Liver (tissue), 9 donors: ENCODE data around the gene ARL13B. TPM values are rescaled to one million over a fixed set of nuclear protein-coding genes. Genes with fewer than 3 reads are reported as not detected.

Source experiments
- DNase-seq: peaks from one replicate; pipeline ENCODE4 v3.0.0-alpha.2; 2017; ENCODE audit warnings: low spot score
- H3K27ac ChIP-seq, 2 donors: one replicate each; pipeline ENCODE4 v1.7.0; 2013; ENCODE audit warnings: inconsistent platforms in 2 of 2, low read length in 2 of 2, control low read depth in 1 of 2, low read depth in 1 of 2, mild to moderate bottlenecking in 1 of 2
- H3K27me3 ChIP-seq, 4 donors: one replicate each; pipeline versions ENCODE4 v1.6.1 to v1.7.0; 2013; ENCODE audit warnings: low read length in 3 of 4, inconsistent platforms in 1 of 4, mild to moderate bottlenecking in 1 of 4, moderate library complexity in 1 of 4; ENCODE audit not compliant: control insufficient read depth in 4 of 4, insufficient read depth in 4 of 4
- H3K36me3 ChIP-seq, 4 donors: one replicate each; pipeline versions ENCODE4 v1.6.1 to v1.7.0; 2013; ENCODE audit warnings: low read length in 3 of 4, mild to moderate bottlenecking in 3 of 4, low read depth in 1 of 4, moderate library complexity in 1 of 4; ENCODE audit not compliant: control insufficient read depth in 4 of 4, insufficient read depth in 3 of 4
- H3K4me1 ChIP-seq, 4 donors: one replicate each; pipeline versions ENCODE4 v1.6.1 to v1.7.0; 2013; ENCODE audit warnings: low read length in 3 of 4, mild to moderate bottlenecking in 3 of 4, moderate library complexity in 1 of 4; ENCODE audit not compliant: control insufficient read depth in 4 of 4, insufficient read depth in 4 of 4
- H3K4me3 ChIP-seq, 3 donors: one replicate each; pipeline versions ENCODE4 v1.6.1 to v1.7.0; 2013; ENCODE audit warnings: low read length in 3 of 3, control low read depth in 1 of 3, low read depth in 1 of 3, mild to moderate bottlenecking in 1 of 3
- H3K9ac ChIP-seq, 2 donors: one replicate each; pipeline ENCODE4 v1.7.0; 2013; ENCODE audit warnings: low read length in 2 of 2, mild to moderate bottlenecking in 2 of 2, moderate library complexity in 2 of 2, control low read depth in 1 of 2, low read depth in 1 of 2
- H3K9me3 ChIP-seq, 4 donors: one replicate each; pipeline versions ENCODE4 v1.6.1 to v1.7.0; 2013; ENCODE audit warnings: low read length in 3 of 4; ENCODE audit not compliant: control insufficient read depth in 4 of 4
- EGR1 ChIP-seq, 2 donors: IDR thresholded peaks; 2 replicates each; pipeline ENCODE4 v1.6.1; 2016 to 2018; ENCODE audit warnings: antibody characterized with exemption in 2 of 2, low read depth in 2 of 2
- FOXA1 ChIP-seq: IDR thresholded peaks from 2 replicates; pipeline ENCODE4 v1.6.1; 2016; ENCODE audit warnings: antibody characterized with exemption
- FOXA2 ChIP-seq: IDR thresholded peaks from 2 replicates; pipeline ENCODE4 v1.6.1; 2016; ENCODE audit warnings: antibody characterized with exemption
- GABPA ChIP-seq, 2 donors: IDR thresholded peaks in 1 of 2; conservative IDR thresholded peaks in 1 of 2; 2 replicates each; pipeline ENCODE4 v1.6.1; 2016; ENCODE audit warnings: antibody characterized with exemption in 2 of 2, mild to moderate bottlenecking in 1 of 2, moderate library complexity in 1 of 2
- HNF4A ChIP-seq, 2 donors: conservative IDR thresholded peaks; 2 replicates each; pipeline ENCODE4 v1.6.1; 2016; ENCODE audit warnings: antibody characterized with exemption in 2 of 2, mild to moderate bottlenecking in 2 of 2
- HNF4G ChIP-seq: IDR thresholded peaks from 2 replicates; pipeline ENCODE4 v1.6.1; 2016; ENCODE audit warnings: antibody characterized with exemption
- JUND ChIP-seq, 2 donors: IDR thresholded peaks; 2 replicates each; pipeline ENCODE4 v1.6.1; 2016; ENCODE audit warnings: antibody characterized with exemption in 2 of 2
- NR2F2 ChIP-seq: IDR thresholded peaks from 2 replicates; pipeline ENCODE4 v1.6.1; 2016; ENCODE audit warnings: antibody characterized with exemption
- RAD21 ChIP-seq, 2 donors: IDR thresholded peaks; 2 replicates each; pipeline ENCODE4 v1.6.1; 2016; ENCODE audit warnings: antibody characterized with exemption in 2 of 2, mild to moderate bottlenecking in 2 of 2
- RXRA ChIP-seq, 2 donors: IDR thresholded peaks; 2 replicates each; pipeline ENCODE4 v1.6.1; 2017 to 2018; ENCODE audit warnings: antibody characterized with exemption in 2 of 2, mild to moderate bottlenecking in 1 of 2
- SP1 ChIP-seq: IDR thresholded peaks from 2 replicates; pipeline ENCODE4 v1.6.1; 2018; ENCODE audit warnings: antibody characterized with exemption, mild to moderate bottlenecking
- TAF1 ChIP-seq: conservative IDR thresholded peaks from 2 replicates; pipeline ENCODE4 v1.6.1; 2016; ENCODE audit warnings: antibody characterized with exemption, mild to moderate bottlenecking
- YY1 ChIP-seq: IDR thresholded peaks from 2 replicates; pipeline ENCODE4 v1.6.1; 2016; ENCODE audit warnings: antibody characterized with exemption, mild to moderate bottlenecking
- WGBS: extraction: QIAGEN DNeasy Blood & Tissue Kit; methylation state at CpG from one replicate; pipeline ENCODE4 v1.1.7; 2013; 5-methylcytosine and 5-hydroxymethylcytosine counted together
- polyA plus RNA-seq, 2 donors: library from polyadenylated mRNA; stranded (reverse) in 1 of 2; unstranded in 1 of 2; fragments of 200-250 nt in 1 of 2; fragments of >200 nt in 1 of 2; fragmentation: Nextera tagmentation in 1 of 2; extraction: Ambion mirVana in 1 of 2; gene quantifications; one replicate each; pipeline versions ENCODE4 v1.2.1 to v1.2.3, GENCODE V29; 2013 to 2015
- total RNA-seq, 2 donors: library from RNA; depleted of rRNA; stranded (reverse); fragments of >200 nt; gene quantifications; one replicate each; pipeline ENCODE4 v1.2.3, GENCODE V29; 2014
- TF ChIP-seq, protein P1 (sequence below): IDR thresholded peaks from 2 replicates; pipeline ENCODE4 v1.6.1; 2016; ENCODE audit warnings: antibody characterized with exemption, mild to moderate bottlenecking
- TF ChIP-seq, protein P2 (sequence below): IDR thresholded peaks from 2 replicates; pipeline ENCODE4 v1.6.1; 2016; ENCODE audit warnings: antibody characterized with exemption
- TF ChIP-seq, protein P3 (sequence below): IDR thresholded peaks from 2 replicates; pipeline ENCODE4 v1.6.1; 2016; ENCODE audit warnings: antibody characterized with exemption
- TF ChIP-seq, protein P4 (sequence below): IDR thresholded peaks from 2 replicates; pipeline ENCODE4 v1.6.1; 2016; ENCODE audit warnings: antibody characterized with exemption
- TF ChIP-seq, protein P5 (sequence below): fragments of 150-350 bp; IDR thresholded peaks from 2 replicates; pipeline ENCODE4 v1.5.1; 2017; ENCODE audit warnings: improper control_type of control experiment, low read depth, low read length; ENCODE audit not compliant: missing input control
- donor health status: healthy.
- donor health status: healthy.
- donor health status: healthy.
- donor health status: healthy.
- donor health status: healthy.

Gene ARL13B
- total and polyA plus RNA-seq, 4 donors: 3.0 to 5.8 (median 3.5) TPM

DNA sequence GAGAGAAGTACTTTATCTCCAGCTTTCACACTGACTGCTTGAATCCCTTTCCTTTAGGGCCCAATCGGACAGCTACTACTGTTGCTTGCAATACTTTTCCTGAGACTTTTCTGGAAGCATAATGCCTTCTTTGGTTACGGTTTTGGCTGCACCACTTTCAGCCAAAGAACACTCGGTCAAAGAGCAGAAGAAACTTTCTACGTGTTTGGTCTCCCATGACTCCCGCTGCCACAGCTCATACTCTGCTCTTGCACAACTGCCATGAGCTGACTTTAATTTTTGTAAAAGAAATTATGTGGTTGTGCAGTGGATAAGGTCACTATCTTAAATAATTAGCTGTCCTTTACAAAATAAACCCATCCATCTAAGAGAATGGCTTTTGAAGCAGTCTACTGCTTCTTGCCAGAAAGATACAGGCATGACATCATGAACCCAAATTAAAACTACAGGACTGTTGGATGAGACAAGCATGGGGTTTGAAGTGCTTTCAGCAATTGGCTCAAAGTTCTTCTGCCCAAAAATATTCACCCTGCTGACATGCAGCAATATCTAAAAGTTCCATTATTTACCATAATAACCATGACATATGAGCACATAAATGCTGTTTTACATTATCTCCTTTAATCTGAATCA lies 48.2 kb upstream of the ARL13B start:
- TF ChIP-seq NR2F2 (peak; percentile 48), HNF4G (no peak), JUND (IDR thresholded peaks at IDR 0.05) (peak in 1 of 2 donors; percentile 55), YY1 (peak; percentile 39), TAF1 (no peak), RAD21 (IDR thresholded peaks at IDR 0.05) (peak; percentile 3 to 14), SP1 (peak; percentile 82), RXRA (IDR thresholded peaks at IDR 0.05) (peak; percentile 68 to 70), EGR1 (IDR thresholded peaks at IDR 0.05; ENCODE audit: low read depth in 2 of 2) (no peak), FOXA1 (no peak), FOXA2 (no peak), GABPA (IDR thresholded peaks at IDR 0.05 in 1 of 2, conservative IDR thresholded peaks at IDR 0.05 in 1 of 2) (no peak), HNF4A (conservative IDR thresholded peaks at IDR 0.05) (peak; percentile 58 to 72)
- TF ChIP-seq, protein P1, sequence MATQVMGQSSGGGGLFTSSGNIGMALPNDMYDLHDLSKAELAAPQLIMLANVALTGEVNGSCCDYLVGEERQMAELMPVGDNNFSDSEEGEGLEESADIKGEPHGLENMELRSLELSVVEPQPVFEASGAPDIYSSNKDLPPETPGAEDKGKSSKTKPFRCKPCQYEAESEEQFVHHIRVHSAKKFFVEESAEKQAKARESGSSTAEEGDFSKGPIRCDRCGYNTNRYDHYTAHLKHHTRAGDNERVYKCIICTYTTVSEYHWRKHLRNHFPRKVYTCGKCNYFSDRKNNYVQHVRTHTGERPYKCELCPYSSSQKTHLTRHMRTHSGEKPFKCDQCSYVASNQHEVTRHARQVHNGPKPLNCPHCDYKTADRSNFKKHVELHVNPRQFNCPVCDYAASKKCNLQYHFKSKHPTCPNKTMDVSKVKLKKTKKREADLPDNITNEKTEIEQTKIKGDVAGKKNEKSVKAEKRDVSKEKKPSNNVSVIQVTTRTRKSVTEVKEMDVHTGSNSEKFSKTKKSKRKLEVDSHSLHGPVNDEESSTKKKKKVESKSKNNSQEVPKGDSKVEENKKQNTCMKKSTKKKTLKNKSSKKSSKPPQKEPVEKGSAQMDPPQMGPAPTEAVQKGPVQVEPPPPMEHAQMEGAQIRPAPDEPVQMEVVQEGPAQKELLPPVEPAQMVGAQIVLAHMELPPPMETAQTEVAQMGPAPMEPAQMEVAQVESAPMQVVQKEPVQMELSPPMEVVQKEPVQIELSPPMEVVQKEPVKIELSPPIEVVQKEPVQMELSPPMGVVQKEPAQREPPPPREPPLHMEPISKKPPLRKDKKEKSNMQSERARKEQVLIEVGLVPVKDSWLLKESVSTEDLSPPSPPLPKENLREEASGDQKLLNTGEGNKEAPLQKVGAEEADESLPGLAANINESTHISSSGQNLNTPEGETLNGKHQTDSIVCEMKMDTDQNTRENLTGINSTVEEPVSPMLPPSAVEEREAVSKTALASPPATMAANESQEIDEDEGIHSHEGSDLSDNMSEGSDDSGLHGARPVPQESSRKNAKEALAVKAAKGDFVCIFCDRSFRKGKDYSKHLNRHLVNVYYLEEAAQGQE: no peak
- TF ChIP-seq, protein P2, sequence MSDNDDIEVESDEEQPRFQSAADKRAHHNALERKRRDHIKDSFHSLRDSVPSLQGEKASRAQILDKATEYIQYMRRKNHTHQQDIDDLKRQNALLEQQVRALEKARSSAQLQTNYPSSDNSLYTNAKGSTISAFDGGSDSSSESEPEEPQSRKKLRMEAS: no peak
- TF ChIP-seq, protein P3, sequence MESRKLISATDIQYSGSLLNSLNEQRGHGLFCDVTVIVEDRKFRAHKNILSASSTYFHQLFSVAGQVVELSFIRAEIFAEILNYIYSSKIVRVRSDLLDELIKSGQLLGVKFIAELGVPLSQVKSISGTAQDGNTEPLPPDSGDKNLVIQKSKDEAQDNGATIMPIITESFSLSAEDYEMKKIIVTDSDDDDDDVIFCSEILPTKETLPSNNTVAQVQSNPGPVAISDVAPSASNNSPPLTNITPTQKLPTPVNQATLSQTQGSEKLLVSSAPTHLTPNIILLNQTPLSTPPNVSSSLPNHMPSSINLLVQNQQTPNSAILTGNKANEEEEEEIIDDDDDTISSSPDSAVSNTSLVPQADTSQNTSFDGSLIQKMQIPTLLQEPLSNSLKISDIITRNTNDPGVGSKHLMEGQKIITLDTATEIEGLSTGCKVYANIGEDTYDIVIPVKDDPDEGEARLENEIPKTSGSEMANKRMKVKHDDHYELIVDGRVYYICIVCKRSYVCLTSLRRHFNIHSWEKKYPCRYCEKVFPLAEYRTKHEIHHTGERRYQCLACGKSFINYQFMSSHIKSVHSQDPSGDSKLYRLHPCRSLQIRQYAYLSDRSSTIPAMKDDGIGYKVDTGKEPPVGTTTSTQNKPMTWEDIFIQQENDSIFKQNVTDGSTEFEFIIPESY: no peak
- TF ChIP-seq, protein P4, sequence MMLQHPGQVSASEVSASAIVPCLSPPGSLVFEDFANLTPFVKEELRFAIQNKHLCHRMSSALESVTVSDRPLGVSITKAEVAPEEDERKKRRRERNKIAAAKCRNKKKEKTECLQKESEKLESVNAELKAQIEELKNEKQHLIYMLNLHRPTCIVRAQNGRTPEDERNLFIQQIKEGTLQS: no peak
- TF ChIP-seq, protein P5, sequence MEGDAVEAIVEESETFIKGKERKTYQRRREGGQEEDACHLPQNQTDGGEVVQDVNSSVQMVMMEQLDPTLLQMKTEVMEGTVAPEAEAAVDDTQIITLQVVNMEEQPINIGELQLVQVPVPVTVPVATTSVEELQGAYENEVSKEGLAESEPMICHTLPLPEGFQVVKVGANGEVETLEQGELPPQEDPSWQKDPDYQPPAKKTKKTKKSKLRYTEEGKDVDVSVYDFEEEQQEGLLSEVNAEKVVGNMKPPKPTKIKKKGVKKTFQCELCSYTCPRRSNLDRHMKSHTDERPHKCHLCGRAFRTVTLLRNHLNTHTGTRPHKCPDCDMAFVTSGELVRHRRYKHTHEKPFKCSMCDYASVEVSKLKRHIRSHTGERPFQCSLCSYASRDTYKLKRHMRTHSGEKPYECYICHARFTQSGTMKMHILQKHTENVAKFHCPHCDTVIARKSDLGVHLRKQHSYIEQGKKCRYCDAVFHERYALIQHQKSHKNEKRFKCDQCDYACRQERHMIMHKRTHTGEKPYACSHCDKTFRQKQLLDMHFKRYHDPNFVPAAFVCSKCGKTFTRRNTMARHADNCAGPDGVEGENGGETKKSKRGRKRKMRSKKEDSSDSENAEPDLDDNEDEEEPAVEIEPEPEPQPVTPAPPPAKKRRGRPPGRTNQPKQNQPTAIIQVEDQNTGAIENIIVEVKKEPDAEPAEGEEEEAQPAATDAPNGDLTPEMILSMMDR: no peak
- H3K4me1 ChIP-seq: peaks cover 0 to 34% (median 8%) of the 10 kb centered on the region in 4 donors
- DNase-seq: no peak
- no peaks in the 10 kb centered on the region for H3K27me3 ChIP-seq
- no peaks in the 10 kb centered on the region for H3K9me3 ChIP-seq
- H3K36me3 ChIP-seq: peaks cover 0 to 2% (median 0%) of the 10 kb centered on the region in 4 donors
- H3K4me3 ChIP-seq: no peak overlapping the region
- H3K27ac ChIP-seq: peak overlapping the region; percentile 72 to 78
- WGBS: 38% methylated on average over 5 of the region's 5 CpGs
- H3K9ac ChIP-seq: no peak overlapping the region
